Astrocyte of the cerebellum (primary cell): ENCODE data around the gene CLDN20.

Experiments
- DNase-seq: peaks from one replicate; pipeline ENCODE4 v3.0.0-alpha.2; 2011; ENCODE audit warnings: low read depth
- H3K4me3 ChIP-seq: 2 replicates; pipeline ENCODE4 v1.5.1; 2011; ENCODE audit warnings: mild to moderate bottlenecking, low read depth, low read length, moderate library complexity
- in situ Hi-C: cut with HindIII; loops from 2 replicates; pipeline ENCODE4 v1.10.0; 2017; ENCODE audit warnings: low sequenced_read_pairs
- TF ChIP-seq, protein P1 (sequence below): IDR thresholded peaks from 2 replicates; pipeline ENCODE4 v1.5.1; 2012; ENCODE audit warnings: low read length, low read depth, moderate library complexity, mild to moderate bottlenecking; ENCODE audit errors: missing control alignments

Gene CLDN20

GRCh38 chr6:155319902-155320301 lies 56.1 kb downstream of the CLDN20 start:
- TF ChIP-seq, protein P1, sequence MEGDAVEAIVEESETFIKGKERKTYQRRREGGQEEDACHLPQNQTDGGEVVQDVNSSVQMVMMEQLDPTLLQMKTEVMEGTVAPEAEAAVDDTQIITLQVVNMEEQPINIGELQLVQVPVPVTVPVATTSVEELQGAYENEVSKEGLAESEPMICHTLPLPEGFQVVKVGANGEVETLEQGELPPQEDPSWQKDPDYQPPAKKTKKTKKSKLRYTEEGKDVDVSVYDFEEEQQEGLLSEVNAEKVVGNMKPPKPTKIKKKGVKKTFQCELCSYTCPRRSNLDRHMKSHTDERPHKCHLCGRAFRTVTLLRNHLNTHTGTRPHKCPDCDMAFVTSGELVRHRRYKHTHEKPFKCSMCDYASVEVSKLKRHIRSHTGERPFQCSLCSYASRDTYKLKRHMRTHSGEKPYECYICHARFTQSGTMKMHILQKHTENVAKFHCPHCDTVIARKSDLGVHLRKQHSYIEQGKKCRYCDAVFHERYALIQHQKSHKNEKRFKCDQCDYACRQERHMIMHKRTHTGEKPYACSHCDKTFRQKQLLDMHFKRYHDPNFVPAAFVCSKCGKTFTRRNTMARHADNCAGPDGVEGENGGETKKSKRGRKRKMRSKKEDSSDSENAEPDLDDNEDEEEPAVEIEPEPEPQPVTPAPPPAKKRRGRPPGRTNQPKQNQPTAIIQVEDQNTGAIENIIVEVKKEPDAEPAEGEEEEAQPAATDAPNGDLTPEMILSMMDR, result no peak
- no peak overlapping the region for H3K4me3 ChIP-seq
- in situ Hi-C loops, result no loop called here
- no peak for DNase-seq

- in situ Hi-C loops, result no loop called here
- H3K4me3 ChIP-seq, result no peak overlapping the region
- TF ChIP-seq, protein P1, result no peak
Measured at GRCh38 chr6:155324172-155324571, 60.4 kb downstream of the CLDN20 start.

DNA sequence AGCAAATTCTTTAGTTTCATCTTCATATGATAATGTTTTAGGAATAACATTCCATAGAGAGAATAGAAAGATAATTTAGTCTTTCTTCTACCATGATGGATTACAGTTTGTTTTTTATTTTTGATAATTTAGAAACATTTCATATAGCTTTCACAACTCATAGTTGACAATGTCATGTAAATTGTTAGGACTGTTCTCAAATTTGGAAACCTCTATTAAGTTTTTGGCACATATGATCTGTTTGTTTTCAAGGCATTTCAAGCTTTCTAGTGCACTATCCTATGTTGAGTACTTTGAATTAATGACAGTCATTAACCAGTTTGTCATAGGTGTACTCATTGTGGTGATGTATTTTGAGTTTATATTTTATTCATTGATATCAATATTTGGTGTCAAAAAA lies 61.2 kb downstream of the CLDN20 start:
- no peak for DNase-seq
- TF ChIP-seq, protein P1, result no peak
- in situ Hi-C loops, result no loop called here
- no peak overlapping the region for H3K4me3 ChIP-seq

More at GRCh38 chr6:155324172-155324571, 60.4 kb downstream of the CLDN20 start:
- DNase-seq, result no peak

DNA sequence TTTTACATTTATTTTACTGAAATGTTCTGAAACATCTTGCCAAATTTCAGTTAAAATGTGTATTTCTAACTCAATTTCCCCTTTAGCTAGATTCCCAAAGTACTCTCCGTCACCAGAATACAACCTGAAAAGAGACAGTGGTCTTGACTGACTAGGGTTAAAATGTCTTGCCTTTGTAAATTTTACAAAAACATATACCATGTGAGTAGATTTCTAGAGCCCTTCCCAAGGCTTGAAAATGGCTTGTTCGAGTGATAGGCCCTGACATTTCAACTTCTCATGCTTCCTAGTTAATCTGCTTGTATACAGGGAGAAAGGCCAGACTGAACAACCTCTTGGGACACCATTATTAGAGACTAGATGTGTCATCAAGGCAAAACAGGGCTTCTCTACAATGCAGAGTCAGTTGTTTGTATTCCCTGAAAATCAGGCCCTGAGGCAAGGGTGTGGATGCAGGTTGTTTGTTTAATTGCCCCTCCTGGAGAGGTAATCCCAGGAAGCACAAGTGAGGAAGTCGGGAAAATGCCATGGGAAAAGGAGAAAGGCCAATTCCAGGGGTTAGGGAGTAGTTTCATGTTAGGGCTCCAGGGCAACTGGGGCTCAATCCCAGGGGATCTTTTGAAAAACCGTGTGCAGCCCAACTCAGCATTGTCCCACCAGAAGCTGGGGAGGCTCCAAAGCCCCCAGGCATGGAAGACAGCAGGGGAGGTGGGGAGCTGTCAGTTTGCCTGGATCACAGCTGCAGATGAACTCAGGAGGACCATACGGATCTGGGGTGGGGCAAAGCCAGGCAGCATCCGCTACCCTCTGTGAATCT lies 62.1 kb downstream of the CLDN20 start:
- no peak overlapping the region for H3K4me3 ChIP-seq
- no peak for DNase-seq
- TF ChIP-seq, protein P1, result no peak
- in situ Hi-C loops, result no loop called here
